Right atrium auricular region (tissue), 2 donors: ENCODE results near the gene LHFPL2. TPM values are rescaled to one million over a fixed set of nuclear protein-coding genes. Genes with fewer than 3 reads are reported as not detected.
A peak's percentile ranks its signal among the peaks of the same experiment; 100 is the strongest.

Experiments
- DNase-seq: peaks from one replicate; pipeline ENCODE4 v3.0.0-alpha.2; 2019; ENCODE audit warnings: low spot score
- H3K27ac ChIP-seq, 2 donors: fragments of 200-600 bp; sonication (generic); 1 replicate in 1 of 2; 2 replicates in 1 of 2; pipeline ENCODE4 v1.5.1; 2016 to 2019
- H3K27me3 ChIP-seq, 2 donors: fragments of 200-600 bp; sonication (generic); one replicate each; pipeline versions ENCODE4 v1.5.1 to v1.6.0; 2017 to 2019
- H3K36me3 ChIP-seq: fragments of 200-600 bp; sonication (generic); one replicate; pipeline ENCODE4 v1.5.1; 2016
- H3K4me1 ChIP-seq, 2 donors: fragments of 200-600 bp; sonication (generic); one replicate each; pipeline versions ENCODE4 v1.5.1 to v1.6.0; 2017 to 2019
- H3K4me3 ChIP-seq, 2 donors: fragments of 200-600 bp; sonication (generic); 1 replicate in 1 of 2; 2 replicates in 1 of 2; pipeline ENCODE4 v1.5.1; 2017 to 2019; ENCODE audit warnings: mild to moderate bottlenecking in 1 of 2, moderate library complexity in 1 of 2
- H3K9me3 ChIP-seq, 2 donors: fragments of 200-600 bp; sonication (generic); one replicate each; pipeline ENCODE4 v1.5.1; 2019
- total RNA-seq, 2 donors: library from RNA; depleted of rRNA; stranded (reverse); fragments of >200 nt; gene quantifications; one replicate each; pipeline ENCODE4 v1.1.0, GENCODE V29; 2016
- TF ChIP-seq, protein P1 (sequence below), 2 donors: fragments of 200-600 bp; sonication (generic); IDR thresholded peaks; one replicate each; pipeline ENCODE4 v1.5.1; 2019; ENCODE audit warnings: antibody characterized with exemption in 2 of 2

The LHFPL2 gene
- total RNA-seq, 2 donors from 2014 or later, result 9.9 to 15.9 TPM

DNA sequence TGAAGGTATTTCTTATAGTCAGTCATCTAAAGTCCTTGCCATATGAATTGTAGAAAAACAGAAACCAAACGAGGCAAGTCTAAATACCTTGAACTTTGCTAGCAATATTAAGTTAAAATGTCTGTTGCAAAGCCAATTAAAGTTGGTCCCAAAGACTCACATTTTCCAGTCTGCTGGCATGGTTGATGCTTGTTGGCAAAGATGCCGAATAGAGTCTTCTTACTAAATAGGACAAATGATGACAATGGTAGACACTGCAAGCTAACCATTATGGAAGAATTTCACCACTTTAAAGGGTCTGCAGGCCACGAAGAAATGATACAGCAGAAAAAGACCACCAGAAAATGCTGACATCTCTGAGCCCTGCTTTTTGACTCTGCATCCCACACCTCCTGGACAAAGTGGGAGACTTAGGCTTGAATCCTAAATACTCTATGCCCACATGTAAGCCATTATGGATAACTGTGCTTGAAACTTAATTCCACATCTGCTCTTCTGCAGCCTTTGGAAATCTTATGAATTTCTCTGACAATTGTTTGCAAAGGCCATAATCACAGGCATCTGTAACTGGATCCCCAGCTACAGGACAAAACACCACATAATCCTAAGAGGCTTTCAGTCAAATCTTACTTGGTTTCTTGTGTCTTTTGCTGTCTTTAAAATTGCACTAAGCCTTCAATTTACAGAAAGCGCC lies 61.3 kb downstream of the LHFPL2 start:
- H3K27me3 ChIP-seq, result no peaks in the 10 kb centered on the region
- peak; percentile 78 for DNase-seq
- H3K27ac ChIP-seq, result peak overlapping the region; percentile 15 to 37
- no peak overlapping the region for H3K4me3 ChIP-seq
- peaks cover 0 to 30% of the 10 kb centered on the region in 2 donors for H3K4me1 ChIP-seq
- H3K36me3 ChIP-seq, result no peaks in the 10 kb centered on the region
- TF ChIP-seq, protein P1, sequence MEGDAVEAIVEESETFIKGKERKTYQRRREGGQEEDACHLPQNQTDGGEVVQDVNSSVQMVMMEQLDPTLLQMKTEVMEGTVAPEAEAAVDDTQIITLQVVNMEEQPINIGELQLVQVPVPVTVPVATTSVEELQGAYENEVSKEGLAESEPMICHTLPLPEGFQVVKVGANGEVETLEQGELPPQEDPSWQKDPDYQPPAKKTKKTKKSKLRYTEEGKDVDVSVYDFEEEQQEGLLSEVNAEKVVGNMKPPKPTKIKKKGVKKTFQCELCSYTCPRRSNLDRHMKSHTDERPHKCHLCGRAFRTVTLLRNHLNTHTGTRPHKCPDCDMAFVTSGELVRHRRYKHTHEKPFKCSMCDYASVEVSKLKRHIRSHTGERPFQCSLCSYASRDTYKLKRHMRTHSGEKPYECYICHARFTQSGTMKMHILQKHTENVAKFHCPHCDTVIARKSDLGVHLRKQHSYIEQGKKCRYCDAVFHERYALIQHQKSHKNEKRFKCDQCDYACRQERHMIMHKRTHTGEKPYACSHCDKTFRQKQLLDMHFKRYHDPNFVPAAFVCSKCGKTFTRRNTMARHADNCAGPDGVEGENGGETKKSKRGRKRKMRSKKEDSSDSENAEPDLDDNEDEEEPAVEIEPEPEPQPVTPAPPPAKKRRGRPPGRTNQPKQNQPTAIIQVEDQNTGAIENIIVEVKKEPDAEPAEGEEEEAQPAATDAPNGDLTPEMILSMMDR (IDR thresholded peaks at IDR 0.05), result no peak
- H3K9me3 ChIP-seq, result no peaks in the 10 kb centered on the region

DNA sequence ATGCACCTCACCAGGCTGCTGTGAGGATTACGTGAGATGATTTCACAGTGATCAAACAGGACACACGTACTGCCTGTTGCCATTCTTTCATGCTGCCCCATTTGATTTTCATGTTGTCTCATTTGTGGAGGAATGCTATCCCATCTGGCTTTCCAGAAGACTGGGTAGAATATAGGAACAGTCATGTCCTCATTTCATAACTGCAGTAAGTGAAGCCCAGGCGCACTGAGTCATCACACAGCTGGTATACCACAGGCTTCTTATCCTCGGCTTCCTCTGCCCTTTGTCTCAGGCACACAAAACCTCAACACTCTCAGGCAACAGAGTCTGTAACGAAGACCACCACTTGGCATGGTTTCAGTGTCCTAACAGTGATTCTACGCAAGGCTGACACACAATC lies 62.3 kb downstream of the LHFPL2 start:
- Histone ChIP-seq H3K27ac (no peak overlapping the region), H3K36me3 (no peaks in the 10 kb centered on the region), H3K4me1 (peaks cover 0 to 20% of the 10 kb centered on the region in 2 donors), H3K27me3 (no peaks in the 10 kb centered on the region), H3K9me3 (no peaks in the 10 kb centered on the region), H3K4me3 (no peak overlapping the region)
- DNase-seq, result peak; percentile 71
- TF ChIP-seq, protein P1 (IDR thresholded peaks at IDR 0.05), result no peak

DNA sequence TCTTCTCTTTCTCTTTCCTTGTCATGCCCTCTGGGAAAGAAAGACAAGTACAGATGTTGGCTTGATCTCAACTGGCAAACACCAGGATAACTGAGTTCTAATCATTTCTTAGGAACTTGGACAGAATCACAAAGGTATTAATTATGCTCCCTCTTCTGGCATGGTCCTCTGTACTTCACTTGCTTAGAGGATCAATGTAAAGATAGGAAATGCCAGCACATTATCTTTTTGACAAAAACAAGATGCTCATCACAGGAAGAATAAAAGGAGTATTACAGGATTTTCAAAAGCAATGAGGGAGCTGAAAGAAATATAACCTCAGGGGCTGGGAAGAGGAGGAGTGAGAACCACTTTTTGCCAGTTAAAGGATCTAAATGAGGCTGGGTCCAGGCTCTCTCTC lies 70.6 kb downstream of the LHFPL2 start:
- Histone ChIP-seq H3K27ac (peak overlapping the region; percentile 3 to 58), H3K4me3 (no peak overlapping the region), H3K9me3 (no peaks in the 10 kb centered on the region), H3K36me3 (no peaks in the 10 kb centered on the region), H3K27me3 (no peaks in the 10 kb centered on the region), H3K4me1 (peaks cover 0 to 44% of the 10 kb centered on the region in 2 donors)
- TF ChIP-seq, protein P1 (IDR thresholded peaks at IDR 0.05), result no peak
- no peak for DNase-seq

DNA sequence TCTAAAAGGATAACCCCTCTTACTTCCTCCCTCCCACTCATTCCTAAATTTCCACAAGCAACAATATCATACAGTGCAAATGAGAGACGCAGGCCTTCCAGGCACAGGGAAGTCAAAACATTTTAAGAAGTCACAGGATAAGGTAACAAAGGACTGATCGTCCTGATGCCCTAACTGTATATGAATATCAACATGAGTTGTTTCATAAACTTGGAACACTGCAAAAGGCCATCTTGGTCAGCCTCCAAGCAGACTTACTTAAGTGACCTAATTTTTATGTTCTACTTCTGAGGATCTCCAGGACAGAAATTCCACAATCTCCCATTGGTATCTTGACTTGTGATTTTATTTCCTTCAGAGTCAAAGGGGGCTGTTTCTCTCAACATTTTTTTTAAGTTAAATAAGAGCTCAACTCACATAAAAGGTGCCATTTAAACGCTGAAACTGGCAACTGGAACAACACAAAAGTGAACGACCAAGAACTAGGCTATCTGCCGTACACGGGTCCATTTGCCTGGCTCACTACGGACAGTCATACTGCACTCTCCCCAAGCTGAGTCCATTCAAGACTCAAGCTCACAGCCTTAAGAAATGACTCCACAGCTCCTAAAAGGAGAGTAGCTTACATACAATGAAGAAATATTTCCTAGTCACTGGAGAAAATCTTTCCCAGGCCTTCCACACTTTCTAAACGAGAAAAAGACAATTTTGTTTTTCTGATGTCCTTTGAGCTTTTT lies 71.3 kb downstream of the LHFPL2 start:
- TF ChIP-seq, protein P1 (IDR thresholded peaks at IDR 0.05), result no peak
- no peaks in the 10 kb centered on the region for H3K27me3 ChIP-seq
- DNase-seq, result no peak
- H3K4me3 ChIP-seq, result no peak overlapping the region
- H3K36me3 ChIP-seq, result no peaks in the 10 kb centered on the region
- H3K27ac ChIP-seq, result peak overlapping the region; percentile 3 to 58
- H3K9me3 ChIP-seq, result no peaks in the 10 kb centered on the region
- peaks cover 0 to 49% of the 10 kb centered on the region in 2 donors for H3K4me1 ChIP-seq

DNA sequence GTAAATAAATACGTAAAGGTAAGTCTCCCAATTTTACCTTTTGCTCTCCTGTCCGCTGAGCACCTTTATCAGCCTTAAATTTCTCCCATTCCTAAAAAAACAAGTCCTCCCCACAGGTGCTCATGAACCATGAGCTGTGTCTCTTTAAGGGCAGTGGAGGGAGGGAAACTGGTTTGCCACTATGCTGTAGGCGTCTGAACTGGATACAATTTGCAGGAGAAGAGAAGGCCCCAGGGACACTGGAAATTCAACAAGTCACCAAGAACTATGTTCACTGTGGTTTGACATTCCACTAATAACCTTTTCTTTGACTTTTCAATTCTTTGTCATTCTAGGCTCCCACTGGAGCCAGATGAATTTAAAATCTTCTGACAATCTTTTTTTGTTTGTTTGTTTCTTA lies 72.2 kb downstream of the LHFPL2 start:
- H3K27ac ChIP-seq, result peak overlapping the region in 1 of 2 donors; percentile 3
- TF ChIP-seq, protein P1 (IDR thresholded peaks at IDR 0.05), result no peak
- H3K36me3 ChIP-seq, result no peaks in the 10 kb centered on the region
- H3K4me1 ChIP-seq, result peaks cover 0 to 49% of the 10 kb centered on the region in 2 donors
- no peak for DNase-seq
- no peak overlapping the region for H3K4me3 ChIP-seq
- H3K27me3 ChIP-seq, result no peaks in the 10 kb centered on the region
- no peaks in the 10 kb centered on the region for H3K9me3 ChIP-seq
